ENCODE results near the gene PRSS53.

Gene PRSS53

DNA sequence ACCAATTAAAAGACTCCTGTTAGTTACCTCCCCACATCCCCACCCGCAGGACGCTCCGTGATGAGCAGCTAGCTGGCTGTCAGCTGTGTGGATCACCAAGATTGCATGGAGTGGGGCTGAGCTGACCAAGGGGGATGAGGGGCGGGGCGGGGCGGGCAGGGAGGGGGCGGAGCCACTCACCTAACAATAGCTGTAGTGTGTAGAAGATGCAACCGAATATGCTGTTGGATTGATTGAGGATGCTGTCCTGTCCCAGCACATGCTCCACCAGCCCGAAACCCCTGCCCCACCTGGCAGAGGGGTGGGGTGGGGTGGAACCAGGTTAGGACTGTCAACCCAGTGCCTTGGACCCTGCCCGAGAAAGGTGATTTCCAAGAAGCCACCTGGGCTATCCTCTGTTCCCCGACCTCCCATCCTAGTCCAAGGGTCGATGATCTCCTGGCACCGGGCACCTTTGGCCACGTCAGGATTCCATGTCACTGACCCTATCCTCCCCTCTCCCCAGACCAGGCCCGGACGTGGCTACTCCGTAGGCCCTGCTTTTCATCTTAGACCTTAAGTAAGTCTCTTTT, 4.5 kb upstream of the PRSS53 start:
- no peak for DNase-seq

DNA sequence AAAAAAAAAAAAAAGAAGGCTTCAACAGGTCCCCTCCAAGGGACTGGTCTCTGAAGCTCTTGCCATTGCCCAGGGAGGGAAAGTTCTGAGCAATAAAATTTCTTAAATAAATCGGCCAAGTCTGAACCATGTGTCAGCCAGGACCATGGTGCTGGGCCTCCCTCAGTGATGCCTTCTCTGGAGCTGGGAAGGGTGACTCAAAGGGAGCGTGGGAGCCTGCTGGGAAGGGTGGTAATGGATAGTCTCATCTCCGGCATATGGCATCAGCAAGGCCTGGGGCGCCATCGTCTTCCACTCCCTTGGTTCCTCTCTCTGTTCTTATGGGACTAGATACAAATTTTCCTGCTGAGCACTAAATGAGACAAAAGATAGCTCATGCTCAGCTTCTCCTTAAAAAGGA, 3.6 kb upstream of the PRSS53 start:
- no peak for DNase-seq

DNA sequence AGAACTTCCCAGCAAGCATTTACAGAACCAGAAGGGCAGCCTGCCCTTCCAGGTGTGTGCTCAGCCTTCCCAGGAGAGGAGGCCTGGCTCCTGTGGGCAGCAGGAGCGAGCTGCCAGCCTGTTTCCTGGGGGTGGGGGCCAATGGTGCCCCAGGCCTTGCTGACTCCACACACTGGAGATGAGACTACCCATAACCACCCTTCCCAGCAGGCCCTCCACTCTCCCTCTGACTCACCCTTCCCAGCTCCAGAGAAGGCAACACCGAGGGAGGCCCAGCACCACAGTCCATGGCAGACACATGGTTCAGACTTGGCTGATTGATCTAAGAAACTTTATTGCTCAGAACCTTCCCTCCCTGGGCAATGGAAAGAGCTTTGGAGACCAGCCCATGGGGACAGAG, 1.8 kb upstream of the PRSS53 start:
- no peak for DNase-seq

DNA sequence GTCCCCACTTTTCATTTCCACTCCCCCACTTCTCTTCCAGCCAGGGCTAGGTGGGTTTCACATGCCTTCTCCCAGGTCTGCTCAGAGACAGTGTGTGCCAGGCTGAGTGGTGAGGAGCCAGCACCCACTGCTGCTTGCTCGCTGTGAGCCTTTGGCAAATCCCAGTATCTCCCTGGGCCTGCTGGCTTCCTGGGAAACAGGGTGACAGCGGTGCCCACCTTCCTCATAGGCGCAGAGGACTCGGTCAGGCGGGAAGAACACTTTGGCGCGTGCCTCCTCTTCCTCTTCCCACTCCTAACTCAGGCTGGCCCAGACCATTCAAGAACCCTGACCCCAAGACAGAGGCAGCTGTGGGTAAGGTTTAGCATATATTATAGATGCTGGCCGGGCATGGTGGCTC, 456 bp upstream of the PRSS53 start:
- DNase-seq = no peak

DNA sequence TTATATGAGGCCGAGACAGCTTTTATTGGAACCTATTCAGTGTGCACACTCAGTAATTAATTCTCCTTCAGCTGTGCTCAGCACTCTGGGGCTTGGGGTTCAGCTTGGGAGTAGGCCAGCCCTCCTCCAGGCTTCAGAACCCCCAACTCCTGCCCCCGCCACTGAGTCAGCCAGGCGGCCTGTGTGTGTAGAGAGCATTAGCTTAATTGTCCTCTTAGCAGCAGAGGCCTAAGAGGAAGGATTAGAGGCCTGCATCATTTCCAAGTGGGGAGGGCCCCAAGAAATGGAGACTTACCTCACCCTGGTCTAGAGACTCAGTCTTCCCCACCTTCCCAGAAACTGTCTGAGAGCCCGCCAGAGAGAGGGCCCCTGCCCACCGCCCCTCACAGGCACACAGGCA, 772 bp downstream of the PRSS53 start:
- no peak for DNase-seq

DNA sequence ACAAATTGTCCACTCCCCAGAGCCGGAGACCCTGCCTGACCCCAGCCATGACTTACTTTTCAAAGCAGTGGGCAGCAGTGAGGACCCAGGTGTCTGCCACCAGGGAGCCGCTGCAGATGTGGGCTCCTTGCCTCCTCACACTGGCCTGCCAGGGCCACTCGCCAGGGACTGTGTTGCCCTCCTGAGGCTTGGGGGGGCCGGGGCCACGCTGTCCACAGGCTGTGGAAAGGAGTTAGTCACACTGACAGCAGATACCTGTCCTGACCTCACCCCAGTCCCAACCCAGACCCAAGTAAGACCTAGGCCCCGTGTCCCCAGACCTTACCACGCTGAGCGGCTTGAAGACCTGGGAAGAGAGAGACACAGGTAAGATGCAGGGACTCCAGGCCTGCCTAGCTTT, 1.3 kb downstream of the PRSS53 start:
- no peak for DNase-seq

DNA sequence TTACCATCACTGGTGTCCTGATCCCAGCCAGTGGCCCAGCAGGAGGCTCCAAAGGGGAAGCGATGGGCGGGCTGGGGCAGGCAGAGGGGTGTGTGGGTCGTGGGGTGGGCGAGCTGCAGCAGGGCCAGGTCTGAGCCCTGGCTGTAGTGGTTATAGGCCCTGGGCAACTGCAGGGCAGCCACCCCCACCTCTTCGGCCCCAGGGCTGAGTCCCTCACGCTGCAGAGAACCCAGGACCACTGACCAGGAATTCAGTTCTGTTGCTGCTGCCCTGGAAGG, 2.2 kb downstream of the PRSS53 start:
- DNase-seq = no peak

DNA sequence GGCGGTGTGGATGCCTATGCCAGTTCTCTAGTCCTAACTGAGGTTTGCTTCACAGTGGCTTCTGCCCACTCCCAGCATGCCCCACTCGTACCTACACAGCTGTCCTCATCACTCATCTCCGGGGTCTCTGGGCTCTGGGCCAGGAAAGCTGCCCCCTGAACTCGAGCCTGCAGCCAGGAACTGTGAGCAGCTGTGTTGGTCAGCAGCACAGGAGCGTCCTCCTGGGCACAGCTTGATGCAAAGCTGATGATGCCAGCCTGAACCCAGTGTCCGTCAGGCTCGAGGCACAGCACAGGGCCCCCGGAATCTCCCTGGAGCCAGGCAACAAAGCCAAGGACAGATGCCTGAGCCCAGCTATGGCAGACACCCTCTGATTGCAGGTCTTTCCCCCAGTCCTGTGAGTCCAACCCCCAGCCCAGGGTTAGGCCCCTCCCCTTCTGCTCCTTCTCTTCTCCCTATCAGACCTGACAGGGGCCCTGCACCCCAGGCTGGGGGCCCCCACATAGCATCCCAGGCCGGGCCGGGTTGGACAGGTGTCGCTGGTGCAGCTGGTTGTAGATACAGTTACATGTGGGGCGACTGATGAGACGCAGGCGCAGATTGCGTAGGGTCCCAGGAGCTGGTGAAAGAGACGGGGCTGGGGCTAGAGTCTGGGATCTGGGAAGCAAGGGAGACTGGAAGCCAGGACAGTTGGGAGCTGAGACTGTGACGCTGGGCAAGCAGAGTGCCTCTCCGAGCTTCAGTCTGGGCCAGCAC, 2.7 kb downstream of the PRSS53 start:
- no peak for DNase-seq

DNA sequence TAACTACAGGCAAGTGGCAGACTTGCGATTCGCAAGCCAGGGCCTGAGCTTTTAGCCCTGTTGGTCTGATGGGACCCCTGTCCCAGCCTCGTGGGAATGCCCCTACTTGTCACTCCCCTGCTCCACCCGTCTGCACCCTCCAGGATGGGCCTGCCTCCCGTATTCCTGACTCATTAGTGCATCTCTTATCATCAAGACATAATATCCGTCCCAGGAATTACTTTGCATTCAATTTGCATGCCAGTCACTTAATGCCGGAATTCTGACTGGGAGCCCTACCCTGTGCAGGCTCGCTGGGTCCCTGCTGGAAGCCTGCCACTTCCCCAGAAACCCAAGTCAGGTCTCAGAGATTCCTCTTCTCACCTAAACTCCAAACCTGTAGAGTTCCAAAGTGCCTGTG, 3.3 kb downstream of the PRSS53 start:
- DNase-seq = no peak

DNA sequence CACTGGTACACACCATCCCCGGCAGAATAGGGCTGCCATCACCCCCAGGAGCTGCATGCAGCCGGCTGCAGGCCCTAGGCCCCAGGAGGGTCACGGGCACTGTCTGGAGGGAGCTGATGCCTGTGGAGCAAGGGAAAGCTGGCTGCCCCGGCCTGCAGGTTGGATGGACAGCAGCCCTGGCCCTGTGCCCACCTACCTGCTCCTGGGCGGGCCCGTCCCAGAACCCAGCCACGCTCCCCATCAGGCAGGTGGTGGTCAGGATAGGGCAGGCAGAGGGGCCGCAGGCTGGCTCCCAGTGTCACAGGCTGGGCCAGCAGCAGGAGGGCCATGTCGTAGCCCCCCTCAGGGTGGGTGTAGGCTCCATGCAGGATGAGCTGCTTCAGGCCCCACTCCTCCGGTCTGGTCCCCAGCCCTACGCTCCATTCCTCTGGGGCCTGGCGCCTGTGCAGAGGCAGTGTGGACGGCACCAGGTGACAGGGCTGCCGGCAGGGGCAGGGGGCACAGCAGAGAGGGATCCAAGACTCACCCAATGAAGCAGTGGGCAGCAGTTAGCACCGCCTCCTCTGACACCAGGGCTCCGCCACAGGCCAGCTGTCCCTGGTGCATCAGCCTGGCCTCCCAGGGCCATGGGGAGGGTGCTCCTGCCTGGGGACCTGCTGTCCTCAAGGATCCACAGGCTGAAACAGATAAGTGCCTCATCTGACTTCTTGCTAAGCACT, 4.0 kb downstream of the PRSS53 start:
- no peak for DNase-seq

DNA sequence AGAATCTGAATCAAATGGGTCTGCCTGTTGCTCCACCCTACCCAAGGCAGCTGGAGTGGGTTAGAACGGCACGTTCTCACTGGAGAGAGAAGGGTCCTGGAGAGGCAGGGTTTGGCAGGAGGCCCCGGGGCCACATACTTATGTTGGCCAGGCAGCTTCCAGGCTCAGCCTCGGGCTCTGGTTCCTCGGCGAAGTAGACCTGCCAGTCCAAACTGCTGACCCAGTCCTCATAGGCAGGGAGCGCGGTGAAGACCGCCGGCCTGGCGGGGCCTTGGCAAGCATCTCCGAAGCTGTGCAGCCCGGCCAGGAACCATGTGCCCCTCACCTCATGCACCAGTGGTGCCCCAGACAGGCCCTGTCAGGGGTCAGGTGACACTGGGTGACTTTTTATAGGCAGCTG, 4.8 kb downstream of the PRSS53 start:
- DNase-seq = no peak

DNA sequence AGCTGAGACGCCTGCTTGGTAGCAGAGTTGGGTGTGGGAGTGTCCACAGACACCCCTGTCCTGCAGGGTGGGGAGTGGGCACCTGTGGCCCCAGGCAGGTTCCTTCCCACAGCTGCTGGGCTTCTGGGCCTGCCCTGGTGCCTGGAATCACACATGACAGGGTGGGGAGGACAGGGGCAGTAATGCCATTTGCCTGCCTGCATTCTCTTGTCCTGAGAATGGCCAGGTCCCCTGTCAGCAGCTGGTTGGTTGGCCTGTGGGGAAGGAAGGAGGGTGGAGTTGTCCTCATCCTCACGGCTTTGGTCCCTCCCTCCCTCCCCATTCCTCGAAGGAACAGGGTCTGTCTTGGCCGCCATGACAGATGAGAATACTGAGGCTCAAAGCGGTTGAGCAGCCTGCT, 5.2 kb downstream of the PRSS53 start:
- DNase-seq = no peak

DNA sequence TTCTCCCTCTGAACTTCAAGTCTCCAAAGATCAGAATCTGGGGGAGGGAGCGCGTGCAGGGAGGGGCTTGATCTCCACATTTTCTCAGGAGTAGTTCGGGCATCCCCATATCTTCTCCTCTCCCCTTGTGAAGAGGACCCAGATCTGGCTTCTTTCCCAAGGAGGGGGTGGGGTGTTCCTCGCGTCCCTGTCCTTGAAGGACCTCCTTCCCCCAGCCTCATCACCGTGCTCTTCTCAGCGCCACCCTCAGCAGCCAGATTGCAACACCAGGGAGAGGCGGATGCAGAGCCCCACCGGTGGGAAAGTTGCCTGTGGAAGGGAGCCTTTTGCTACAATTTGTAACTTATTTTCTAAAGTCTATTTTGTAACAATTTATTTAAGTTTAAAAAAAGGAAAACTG, 5.7 kb downstream of the PRSS53 start:
- DNase-seq = no peak

DNA sequence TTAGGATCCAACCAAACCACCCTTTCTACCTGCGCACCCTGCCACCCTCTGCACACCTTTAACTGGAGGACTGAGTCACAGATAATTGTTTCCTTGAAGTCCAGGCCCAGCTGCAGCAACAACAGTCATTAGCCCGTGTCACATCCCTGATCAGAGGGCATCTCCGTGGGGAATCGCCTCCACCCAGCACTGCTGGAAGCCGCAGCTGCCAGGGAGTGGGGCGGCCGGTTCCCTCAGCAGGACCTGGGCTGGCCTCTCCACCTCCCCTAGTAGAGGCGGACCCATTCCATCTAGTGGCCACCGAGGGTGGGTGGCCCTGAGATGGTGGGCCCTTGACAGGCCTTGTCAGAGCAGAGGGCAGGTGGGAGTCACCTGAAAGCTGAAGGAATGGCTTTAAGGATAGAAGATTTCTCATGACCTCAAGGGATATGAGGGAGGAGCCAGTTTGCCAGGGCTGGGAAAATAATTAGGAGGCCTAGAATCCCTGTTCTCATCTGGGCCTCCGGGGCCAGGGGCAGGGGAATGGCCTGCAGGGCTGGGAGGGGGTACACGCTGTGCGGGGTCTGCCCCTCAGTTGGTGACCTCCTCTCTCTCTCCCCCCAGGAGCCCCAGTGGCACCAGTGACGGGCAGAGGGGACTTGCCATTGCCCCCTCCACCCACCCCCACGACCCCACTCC, 6.2 kb downstream of the PRSS53 start:
- no peak for DNase-seq

DNA sequence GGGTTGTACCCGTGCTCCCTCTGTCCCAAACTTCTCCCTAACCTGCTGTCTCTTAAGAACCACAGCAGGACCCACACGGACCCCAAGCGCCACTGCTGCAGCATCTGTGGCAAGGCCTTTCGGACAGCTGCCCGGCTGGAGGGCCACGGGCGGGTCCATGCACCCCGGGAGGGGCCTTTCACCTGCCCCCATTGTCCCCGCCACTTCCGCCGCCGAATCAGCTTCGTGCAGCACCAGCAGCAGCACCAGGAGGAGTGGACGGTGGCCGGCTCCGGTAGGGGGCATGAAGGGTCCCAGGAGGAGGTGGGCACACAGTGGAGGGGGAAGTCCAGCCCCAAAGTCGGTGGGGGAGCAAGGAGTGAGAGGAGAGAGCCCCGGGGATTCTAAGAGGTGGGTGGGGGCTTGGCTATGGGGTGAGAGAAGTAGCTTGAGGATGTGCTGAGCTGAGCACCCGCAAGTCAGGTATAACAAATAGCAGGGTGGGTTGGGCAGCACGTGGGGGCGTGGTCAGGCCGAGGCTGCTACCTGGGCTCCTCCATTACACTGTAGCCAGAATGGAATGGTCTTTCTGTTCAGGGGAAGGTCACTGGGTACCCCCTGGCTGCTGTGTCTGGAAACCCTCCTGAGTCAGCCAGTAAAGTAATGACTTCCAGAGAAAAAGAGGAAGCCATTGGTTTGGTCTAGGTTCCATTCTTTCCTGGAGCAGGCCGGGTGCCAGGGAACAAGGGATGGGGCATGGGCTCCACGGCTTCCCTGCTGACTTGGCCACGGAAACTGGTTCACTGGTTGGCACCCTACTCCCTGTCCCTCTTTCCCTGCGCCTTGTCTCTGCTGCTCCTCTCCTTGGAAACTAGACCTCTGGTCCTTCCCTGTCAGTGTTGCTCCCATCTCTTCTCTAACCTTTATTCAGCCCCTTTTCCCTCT, 7.1 kb downstream of the PRSS53 start:
- DNase-seq = no peak

DNA sequence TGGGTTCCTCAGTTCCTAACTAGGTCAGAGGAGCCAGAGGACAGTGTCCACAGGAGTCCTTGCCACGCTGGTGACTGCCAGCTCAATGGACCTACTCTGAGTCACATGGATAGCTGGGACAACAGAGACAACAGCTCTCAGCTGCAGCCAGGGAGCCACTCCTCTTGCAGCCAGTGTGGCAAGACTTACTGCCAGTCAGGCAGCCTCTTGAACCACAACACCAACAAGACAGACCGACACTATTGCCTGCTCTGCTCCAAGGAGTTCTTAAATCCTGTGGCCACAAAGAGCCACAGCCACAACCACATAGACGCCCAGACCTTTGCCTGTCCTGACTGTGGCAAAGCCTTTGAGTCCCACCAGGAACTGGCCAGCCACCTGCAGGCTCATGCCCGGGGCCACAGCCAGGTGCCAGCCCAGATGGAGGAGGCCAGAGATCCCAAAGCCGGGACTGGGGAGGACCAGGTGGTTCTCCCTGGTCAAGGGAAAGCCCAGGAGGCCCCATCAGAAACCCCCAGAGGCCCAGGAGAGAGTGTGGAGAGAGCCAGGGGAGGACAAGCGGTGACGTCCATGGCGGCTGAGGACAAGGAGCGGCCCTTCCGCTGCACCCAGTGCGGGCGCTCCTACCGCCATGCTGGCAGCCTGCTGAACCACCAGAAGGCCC, 7.9 kb downstream of the PRSS53 start:
- DNase-seq = no peak

DNA sequence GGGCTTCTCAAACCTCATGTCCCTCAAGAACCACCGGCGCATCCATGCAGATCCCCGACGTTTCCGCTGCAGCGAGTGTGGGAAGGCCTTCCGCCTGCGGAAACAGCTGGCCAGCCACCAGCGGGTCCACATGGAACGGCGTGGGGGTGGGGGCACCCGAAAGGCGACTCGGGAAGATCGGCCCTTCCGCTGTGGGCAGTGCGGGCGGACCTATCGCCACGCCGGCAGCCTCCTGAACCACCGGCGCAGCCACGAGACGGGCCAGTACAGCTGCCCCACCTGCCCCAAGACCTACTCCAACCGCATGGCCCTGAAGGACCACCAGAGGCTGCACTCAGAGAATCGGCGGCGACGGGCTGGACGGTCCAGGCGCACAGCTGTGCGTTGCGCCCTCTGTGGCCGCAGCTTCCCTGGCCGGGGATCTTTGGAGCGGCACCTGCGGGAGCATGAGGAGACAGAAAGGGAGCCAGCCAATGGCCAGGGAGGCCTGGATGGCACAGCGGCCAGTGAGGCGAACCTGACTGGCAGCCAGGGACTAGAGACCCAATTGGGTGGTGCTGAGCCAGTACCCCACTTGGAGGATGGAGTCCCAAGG, 8.6 kb downstream of the PRSS53 start:
- DNase-seq = no peak

DNA sequence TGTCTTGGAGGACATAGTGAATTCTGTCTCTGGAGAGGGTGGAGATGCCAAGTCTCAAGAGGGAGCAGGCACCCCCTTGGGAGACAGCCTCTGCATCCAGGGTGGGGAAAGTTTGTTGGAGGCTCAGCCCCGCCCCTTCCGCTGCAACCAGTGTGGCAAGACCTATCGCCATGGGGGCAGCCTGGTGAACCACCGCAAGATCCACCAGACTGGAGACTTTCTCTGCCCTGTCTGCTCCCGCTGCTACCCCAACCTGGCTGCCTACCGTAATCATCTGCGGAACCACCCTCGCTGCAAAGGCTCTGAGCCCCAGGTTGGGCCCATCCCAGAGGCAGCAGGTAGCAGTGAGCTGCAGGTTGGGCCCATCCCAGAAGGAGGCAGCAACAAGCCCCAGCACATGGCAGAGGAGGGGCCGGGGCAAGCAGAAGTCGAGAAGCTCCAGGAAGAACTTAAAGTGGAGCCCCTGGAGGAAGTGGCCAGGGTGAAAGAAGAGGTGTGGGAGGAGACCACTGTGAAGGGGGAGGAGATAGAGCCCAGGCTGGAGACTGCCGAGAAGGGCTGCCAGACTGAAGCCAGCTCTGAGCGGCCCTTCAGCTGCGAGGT, 9.3 kb downstream of the PRSS53 start:
- no peak for DNase-seq

DNA sequence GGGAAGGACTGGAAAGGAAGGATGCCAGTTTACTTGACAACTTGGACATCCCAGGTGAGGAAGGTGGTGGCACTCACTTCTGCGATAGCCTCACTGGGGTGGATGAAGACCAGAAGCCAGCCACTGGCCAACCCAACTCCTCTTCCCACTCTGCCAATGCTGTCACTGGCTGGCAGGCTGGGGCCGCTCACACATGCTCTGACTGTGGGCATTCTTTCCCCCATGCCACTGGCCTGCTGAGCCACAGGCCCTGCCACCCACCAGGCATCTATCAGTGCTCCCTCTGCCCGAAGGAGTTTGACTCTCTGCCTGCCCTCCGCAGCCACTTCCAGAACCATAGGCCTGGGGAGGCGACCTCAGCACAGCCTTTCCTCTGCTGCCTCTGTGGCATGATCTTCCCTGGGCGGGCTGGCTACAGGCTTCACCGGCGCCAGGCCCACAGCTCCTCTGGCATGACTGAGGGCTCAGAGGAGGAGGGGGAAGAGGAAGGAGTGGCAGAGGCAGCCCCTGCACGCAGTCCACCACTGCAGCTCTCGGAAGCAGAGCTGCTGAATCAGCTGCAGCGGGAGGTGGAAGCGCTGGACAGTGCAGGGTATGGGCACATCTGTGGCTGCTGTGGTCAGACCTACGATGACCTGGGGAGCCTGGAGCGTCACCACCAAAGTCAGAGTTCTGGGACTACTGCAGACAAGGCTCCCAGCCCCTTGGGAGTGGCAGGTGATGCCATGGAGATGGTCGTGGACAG, 10.0 kb downstream of the PRSS53 start:
- DNase-seq = no peak

DNA sequence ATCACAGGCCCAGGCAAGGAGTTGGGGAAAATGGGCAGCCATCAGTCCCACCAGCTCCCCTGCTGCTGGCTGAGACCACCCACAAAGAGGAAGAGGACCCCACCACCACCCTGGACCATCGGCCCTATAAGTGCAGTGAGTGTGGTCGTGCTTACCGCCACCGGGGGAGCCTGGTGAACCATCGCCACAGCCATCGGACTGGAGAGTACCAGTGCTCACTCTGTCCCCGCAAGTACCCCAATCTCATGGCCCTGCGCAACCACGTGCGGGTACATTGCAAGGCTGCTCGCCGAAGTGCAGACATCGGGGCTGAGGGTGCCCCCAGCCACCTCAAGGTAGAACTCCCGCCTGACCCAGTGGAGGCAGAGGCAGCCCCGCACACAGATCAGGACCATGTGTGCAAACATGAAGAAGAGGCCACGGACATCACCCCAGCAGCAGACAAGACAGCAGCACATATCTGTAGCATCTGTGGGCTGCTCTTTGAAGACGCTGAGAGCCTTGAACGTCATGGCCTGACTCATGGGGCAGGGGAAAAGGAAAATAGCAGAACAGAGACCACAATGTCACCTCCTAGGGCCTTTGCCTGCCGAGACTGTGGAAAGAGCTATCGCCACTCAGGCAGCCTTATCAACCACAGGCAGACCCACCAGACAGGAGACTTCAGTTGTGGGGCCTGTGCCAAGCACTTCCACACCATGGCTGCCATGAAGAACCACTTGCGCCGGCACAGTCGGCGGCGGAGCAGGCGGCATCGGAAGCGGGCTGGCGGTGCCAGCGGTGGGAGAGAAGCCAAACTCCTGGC, 10.9 kb downstream of the PRSS53 start:
- no peak for DNase-seq
